Muscle of leg (tissue), 11 donors: ENCODE measurements around the gene MXRA8. TPM values are rescaled to one million over a fixed set of nuclear protein-coding genes. Genes with fewer than 3 reads are reported as not detected.
A peak's percentile ranks its signal among the peaks of the same experiment; 100 is the strongest.

Source experiments
- DNase-seq: peaks from one replicate; pipeline ENCODE4 v3.0.0; 2013
- H3K27ac ChIP-seq: one replicate; pipeline ENCODE4 v1.5.1; 2013; ENCODE audit warnings: mild to moderate bottlenecking, low read length, control low read depth
- H3K27me3 ChIP-seq: one replicate; pipeline ENCODE4 v1.6.1; 2013; ENCODE audit warnings: low read length; ENCODE audit not compliant: control insufficient read depth, insufficient read depth
- H3K36me3 ChIP-seq: one replicate; pipeline ENCODE4 v1.6.1; 2013; ENCODE audit warnings: low read length; ENCODE audit not compliant: control insufficient read depth, insufficient read depth
- H3K4me1 ChIP-seq: one replicate; pipeline ENCODE4 v1.6.1; 2013; ENCODE audit warnings: low read length; ENCODE audit not compliant: control insufficient read depth, insufficient read depth
- H3K4me3 ChIP-seq: one replicate; pipeline ENCODE4 v1.5.1; 2013; ENCODE audit warnings: low read length, control low read depth
- H3K9me3 ChIP-seq: replicated peaks from 2 replicates; pipeline ENCODE4 v1.6.1; 2013; ENCODE audit warnings: low read depth, low read length; ENCODE audit not compliant: control insufficient read depth
- WGBS: methylation state at CpG from one replicate; pipeline ENCODE4 v1.1.5; 2013; ENCODE audit warnings: missing lambda C conversion rate; ENCODE audit not compliant: insufficient coverage; 5-methylcytosine and 5-hydroxymethylcytosine counted together
- polyA plus RNA-seq, 8 donors: library from polyadenylated mRNA; unstranded; fragments of 120-200 nt; gene quantifications; one replicate each; pipeline versions ENCODE4 v1.2.1 to v1.2.3, GENCODE V29; 2013; ENCODE audit warnings: inconsistent platforms in 1 of 8, low replicate concordance in 1 of 8; ENCODE audit not compliant: insufficient read length in 8 of 8, insufficient read depth in 1 of 8
- total RNA-seq: library from RNA; stranded (reverse); fragments of 120-200 nt; gene quantifications from one replicate; pipeline ENCODE4 v1.2.4, GENCODE V29; 2013

The MXRA8 gene
- total and polyA plus RNA-seq, 9 donors = 56.2 to 113 (median 87.9) TPM

- Histone ChIP-seq H3K4me3 (no peak overlapping the region), H3K4me1 (peaks cover 36% of the 10 kb centered on the region), H3K36me3 (peaks cover 62% of the 10 kb centered on the region), H3K27ac (no peak overlapping the region), H3K27me3 (no peaks in the 10 kb centered on the region), H3K9me3 (no peaks in the 10 kb centered on the region)
- WGBS = 76% methylated on average over 4 of the region's 7 CpGs
- no peak for DNase-seq
Observed at GRCh38 chr1:1401457-1402010, 43.2 kb upstream of the MXRA8 start.

- DNase-seq = no peak
- Histone ChIP-seq H3K36me3 (peaks cover 61% of the 10 kb centered on the region), H3K27me3 (no peaks in the 10 kb centered on the region), H3K9me3 (no peaks in the 10 kb centered on the region), H3K4me3 (peak overlapping the region; percentile 89), H3K27ac (peak overlapping the region; percentile 56), H3K4me1 (peaks cover 29% of the 10 kb centered on the region)
- WGBS = 75% methylated on average over 18 of the region's 22 CpGs
Observed at GRCh38 chr1:1400576-1401456, 42.5 kb upstream of the MXRA8 start.

- Histone ChIP-seq H3K36me3 (peaks cover 62% of the 10 kb centered on the region), H3K27me3 (no peaks in the 10 kb centered on the region), H3K27ac (peak overlapping the region; percentile 56), H3K4me3 (peak overlapping the region; percentile 89), H3K4me1 (peaks cover 25% of the 10 kb centered on the region), H3K9me3 (no peaks in the 10 kb centered on the region)
- DNase-seq = no peak
- 6% methylated on average over 33 of the region's 34 CpGs for WGBS
Observed at GRCh38 chr1:1399872-1400575, 41.7 kb upstream of the MXRA8 start.

- WGBS = under 1% methylated on average over 86 of the region's 86 CpGs
- peak within 1 kb of the TSS; percentile 56 for H3K27ac ChIP-seq
- H3K36me3 ChIP-seq = peaks cover 59% of the 10 kb centered on the region
- peak; percentile 99 for DNase-seq
- no peaks in the 10 kb centered on the region for H3K9me3 ChIP-seq
- H3K4me1 ChIP-seq = peaks cover 25% of the 10 kb centered on the region
- H3K4me3 ChIP-seq = peak within 1 kb of the TSS; percentile 92
- H3K27me3 ChIP-seq = no peaks in the 10 kb centered on the region
Observed at GRCh38 chr1:1399187-1399871, 41.0 kb upstream of the MXRA8 start, which contains the start of gene CCNL2. CCNL2 (minus strand) TSS chr1:1399335; CDS start chr1:1399306, 29 bp downstream.

GRCh38 chr1:1398677-1399186, 40.4 kb upstream of the MXRA8 start:
- H3K9me3 ChIP-seq = no peaks in the 10 kb centered on the region
- H3K4me1 ChIP-seq = peaks cover 25% of the 10 kb centered on the region
- under 1% methylated on average over 51 of the region's 54 CpGs for WGBS
- no peaks in the 10 kb centered on the region for H3K27me3 ChIP-seq
- H3K36me3 ChIP-seq = peaks cover 62% of the 10 kb centered on the region
- H3K27ac ChIP-seq = peak overlapping the region; percentile 42
- H3K4me3 ChIP-seq = peak overlapping the region; percentile 92
- DNase-seq = no peak

GRCh38 chr1:1397839-1398523, 39.6 kb upstream of the MXRA8 start:
- H3K9me3 ChIP-seq = no peaks in the 10 kb centered on the region
- peaks cover 25% of the 10 kb centered on the region for H3K4me1 ChIP-seq
- peak overlapping the region; percentile 92 for H3K4me3 ChIP-seq
- no peak for DNase-seq
- 60% methylated on average over 11 of the region's 19 CpGs for WGBS
- H3K36me3 ChIP-seq = peaks cover 65% of the 10 kb centered on the region
- H3K27ac ChIP-seq = no peak overlapping the region
- H3K27me3 ChIP-seq = no peaks in the 10 kb centered on the region

- H3K36me3 ChIP-seq = peaks cover 68% of the 10 kb centered on the region
- H3K4me3 ChIP-seq = no peak overlapping the region
- H3K9me3 ChIP-seq = no peaks in the 10 kb centered on the region
- 91% methylated on average over 6 of the region's 11 CpGs for WGBS
- H3K4me1 ChIP-seq = peaks cover 14% of the 10 kb centered on the region
- DNase-seq = no peak
- H3K27ac ChIP-seq = no peak overlapping the region
- no peaks in the 10 kb centered on the region for H3K27me3 ChIP-seq
Observed at GRCh38 chr1:1395166-1395565, 36.8 kb upstream of the MXRA8 start.

GRCh38 chr1:1394116-1394515, 35.8 kb upstream of the MXRA8 start:
- Histone ChIP-seq H3K27ac (no peak overlapping the region), H3K4me3 (no peak overlapping the region), H3K4me1 (peaks cover 10% of the 10 kb centered on the region), H3K9me3 (no peaks in the 10 kb centered on the region), H3K36me3 (peaks cover 78% of the 10 kb centered on the region), H3K27me3 (no peaks in the 10 kb centered on the region)
- 94% methylated on average over 4 of the region's 7 CpGs for WGBS
- no peak for DNase-seq

GRCh38 chr1:1393428-1393827, 35.1 kb upstream of the MXRA8 start:
- peaks cover 10% of the 10 kb centered on the region for H3K4me1 ChIP-seq
- no peak overlapping the region for H3K27ac ChIP-seq

More at GRCh38 chr1:1393428-1393827, 35.1 kb upstream of the MXRA8 start:
- peaks cover 84% of the 10 kb centered on the region for H3K36me3 ChIP-seq
- 94% methylated on average over 9 of the region's 11 CpGs for WGBS
- H3K27me3 ChIP-seq = no peaks in the 10 kb centered on the region
- no peaks in the 10 kb centered on the region for H3K9me3 ChIP-seq
- H3K4me3 ChIP-seq = no peak overlapping the region
- no peak for DNase-seq
